Measurements from ENCODE around the gene LRRC19.

Gene LRRC19

DNA sequence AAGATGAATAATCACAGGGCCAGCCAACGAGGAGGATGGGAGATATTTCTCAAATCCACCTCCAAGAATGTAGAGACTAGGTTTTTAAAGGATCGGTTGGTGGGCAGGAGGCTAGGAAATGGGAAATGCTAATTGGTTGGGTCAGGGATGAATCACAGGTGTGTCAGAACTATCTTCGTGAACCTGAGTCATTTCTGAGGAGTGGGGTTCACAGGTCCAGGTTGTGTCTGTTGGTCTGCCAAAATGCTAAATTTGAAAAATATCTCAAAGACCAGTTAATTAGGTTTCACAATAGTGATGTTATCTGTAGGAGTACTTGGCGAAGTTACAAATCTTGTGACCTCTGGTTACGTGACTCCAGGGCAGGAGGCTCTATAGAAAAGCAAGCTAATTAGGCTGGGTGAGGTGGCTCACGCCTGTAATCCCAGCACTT, 55.8 kb downstream of the LRRC19 start:
- no peak for DNase-seq (ENCODE audit: low read depth)
- H3K4me3 ChIP-seq (ENCODE audit: low read depth, low read length): no peak overlapping the region
- TF ChIP-seq, protein P1, sequence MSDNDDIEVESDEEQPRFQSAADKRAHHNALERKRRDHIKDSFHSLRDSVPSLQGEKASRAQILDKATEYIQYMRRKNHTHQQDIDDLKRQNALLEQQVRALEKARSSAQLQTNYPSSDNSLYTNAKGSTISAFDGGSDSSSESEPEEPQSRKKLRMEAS (IDR thresholded peaks at IDR 0.05; ENCODE audit: low read depth, low read length): no peak
- TF ChIP-seq POLR2A (IDR thresholded peaks at IDR 0.05; ENCODE audit: extremely low read depth, insufficient read length): no peak
- TF ChIP-seq CTCF (IDR thresholded peaks at IDR 0.05; ENCODE audit: low read depth, low read length): no peak
- TF ChIP-seq MYC (IDR thresholded peaks at IDR 0.05; ENCODE audit: low read depth, low read length): no peak

DNA sequence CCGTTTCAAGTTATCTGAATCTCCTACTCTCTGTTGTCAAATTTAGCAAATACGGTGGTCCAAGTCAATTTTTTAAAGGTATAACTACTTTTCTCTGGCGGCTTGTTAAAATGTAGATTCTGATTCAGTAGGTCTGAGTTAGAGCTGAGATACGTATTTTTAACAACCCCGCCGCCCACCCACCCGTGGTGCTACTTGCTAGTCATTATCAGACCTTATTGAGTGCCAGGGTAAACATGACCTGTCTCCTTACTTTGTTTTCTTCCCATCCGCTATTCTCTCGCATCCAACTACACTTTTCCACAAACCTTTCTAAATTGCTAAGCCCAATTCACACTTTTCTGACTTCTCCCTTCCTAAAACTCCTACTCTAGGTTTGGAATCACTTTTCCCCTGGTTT, 57.7 kb downstream of the LRRC19 start:
- TF ChIP-seq POLR2A (IDR thresholded peaks at IDR 0.05; ENCODE audit: extremely low read depth, insufficient read length) (no peak), CTCF (IDR thresholded peaks at IDR 0.05; ENCODE audit: low read depth, low read length) (no peak), MYC (IDR thresholded peaks at IDR 0.05; ENCODE audit: low read depth, low read length) (no peak)
- TF ChIP-seq, protein P1 (IDR thresholded peaks at IDR 0.05; ENCODE audit: low read depth, low read length): no peak
- peak; percentile 43 for DNase-seq (ENCODE audit: low read depth)
- H3K4me3 ChIP-seq (ENCODE audit: low read depth, low read length): peak overlapping the region; percentile 77

DNA sequence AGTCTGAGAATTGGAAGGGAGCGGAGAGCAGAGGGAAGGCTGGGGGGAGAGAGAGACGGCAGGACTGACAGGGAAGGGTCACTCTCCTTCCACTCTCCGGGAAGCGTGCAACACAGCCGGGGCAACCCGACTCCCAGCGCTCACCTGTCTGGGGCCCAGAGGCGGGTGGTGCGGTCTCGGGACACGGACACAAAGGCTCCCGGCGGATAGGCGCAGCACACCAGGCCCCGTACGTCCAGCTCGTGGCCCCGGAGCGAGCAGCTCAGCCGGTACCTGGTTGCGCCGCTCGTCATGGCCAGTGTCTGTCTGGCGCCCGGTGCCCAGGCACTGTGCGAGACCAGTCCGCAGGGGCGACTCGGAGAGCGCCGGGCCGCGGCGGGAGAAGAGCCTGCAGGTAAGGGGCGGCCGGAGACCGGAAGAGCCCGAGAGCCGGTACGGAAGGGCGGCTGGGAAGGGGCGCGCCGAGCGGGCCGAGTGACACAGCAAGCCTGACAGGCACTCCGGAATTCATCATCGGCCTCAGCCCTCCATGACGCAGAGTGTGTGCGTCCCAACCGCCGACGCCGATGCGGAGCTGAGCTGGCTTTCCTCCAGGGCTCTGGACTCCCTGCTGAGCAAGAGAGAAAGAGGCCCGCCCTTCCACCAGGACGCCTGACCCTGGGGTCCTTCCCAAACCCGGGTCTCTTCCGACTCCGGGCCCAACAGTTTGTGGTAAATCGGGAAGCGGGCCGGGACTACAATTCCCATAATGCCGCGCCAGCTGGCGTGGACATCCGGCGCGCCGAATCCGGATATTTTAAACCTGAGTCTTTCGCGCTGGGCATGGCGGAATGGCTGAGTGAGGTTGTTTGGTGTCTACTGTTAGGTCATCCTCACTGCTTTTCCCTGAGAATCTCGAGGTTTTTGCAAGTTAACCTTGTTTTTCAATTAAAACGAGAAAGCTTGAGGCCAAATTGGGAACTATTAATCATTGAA, 58.4 kb downstream of the LRRC19 start, which contains the start of gene PLAA:
TSS of gene PLAA (minus strand) at position 490 of the 975 bp plus-strand sequence. CDS start at position 293, 197 bp downstream.
- peak within 1 kb of the TSS; percentile 77 for H3K4me3 ChIP-seq (ENCODE audit: low read depth, low read length)
- TF ChIP-seq, protein P1 (IDR thresholded peaks at IDR 0.05; ENCODE audit: low read depth, low read length): peak; percentile 69
- TF ChIP-seq MYC (IDR thresholded peaks at IDR 0.05; ENCODE audit: low read depth, low read length) (peak; percentile 79), CTCF (IDR thresholded peaks at IDR 0.05; ENCODE audit: low read depth, low read length) (no peak), POLR2A (IDR thresholded peaks at IDR 0.05; ENCODE audit: extremely low read depth, insufficient read length) (peak; percentile 96)
- peak; percentile 99 for DNase-seq (ENCODE audit: low read depth)

- TF ChIP-seq, protein P1 (IDR thresholded peaks at IDR 0.05; ENCODE audit: low read depth, low read length): no peak
- TF ChIP-seq MYC (IDR thresholded peaks at IDR 0.05; ENCODE audit: low read depth, low read length) (no peak), CTCF (IDR thresholded peaks at IDR 0.05; ENCODE audit: low read depth, low read length) (no peak), POLR2A (IDR thresholded peaks at IDR 0.05; ENCODE audit: extremely low read depth, insufficient read length) (no peak)
- DNase-seq (ENCODE audit: low read depth): no peak
- peak overlapping the region; percentile 77 for H3K4me3 ChIP-seq (ENCODE audit: low read depth, low read length)
Measured at GRCh38 chr9:26945591-26945990, 59.9 kb downstream of the LRRC19 start.

All from NB4 (cell line).